ENCODE measurements around the gene GPR65.
A peak's percentile ranks its signal among the peaks of the same experiment; 100 is the strongest.
"Not testable (repeated sequence)": the region's sequence is repeated elsewhere in the genome, so short reads cannot be mapped to it uniquely, and the experiment has no call there.

GPR65 gene

DNA sequence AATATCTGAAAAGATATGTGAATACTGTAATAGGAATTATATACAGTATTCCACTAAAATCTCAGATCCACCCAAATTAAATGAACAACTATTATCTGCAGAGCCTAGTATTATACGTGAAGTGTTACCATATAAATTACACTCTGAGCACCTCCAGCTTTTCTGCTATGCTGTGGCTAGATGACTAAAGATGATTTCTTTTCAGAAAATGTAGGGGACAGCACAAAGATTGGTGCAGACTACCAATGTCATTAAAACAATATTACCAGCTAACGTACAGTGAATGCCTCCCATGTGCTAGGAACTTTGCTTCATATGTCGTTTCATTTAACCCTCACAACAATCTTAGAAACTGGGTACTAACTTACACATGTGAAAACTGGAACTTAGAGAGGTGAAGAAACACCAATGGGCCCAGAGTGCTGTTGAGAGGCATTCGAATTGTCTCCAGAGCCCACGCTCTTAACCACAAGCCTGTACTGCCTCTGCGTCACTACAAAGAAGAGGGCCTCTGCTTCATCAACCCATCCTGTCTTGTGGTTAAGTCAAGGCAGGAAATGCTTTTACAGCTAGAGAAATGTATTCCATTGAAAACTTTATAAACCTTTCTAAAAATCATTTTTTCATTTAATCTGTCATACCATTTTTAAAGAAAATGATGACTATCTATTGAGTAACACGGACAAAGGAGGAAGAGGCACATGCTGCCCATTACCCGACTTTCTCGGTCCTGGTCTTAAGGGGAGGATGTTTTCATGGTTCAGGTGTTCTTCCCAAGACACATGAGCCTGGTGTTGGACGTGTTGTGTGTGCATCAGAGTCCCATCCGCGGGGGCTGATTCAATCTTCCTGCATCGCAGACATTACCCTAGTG is 1.3 kb downstream of the GPR65 start:
- no peak for DNase-seq

DNA sequence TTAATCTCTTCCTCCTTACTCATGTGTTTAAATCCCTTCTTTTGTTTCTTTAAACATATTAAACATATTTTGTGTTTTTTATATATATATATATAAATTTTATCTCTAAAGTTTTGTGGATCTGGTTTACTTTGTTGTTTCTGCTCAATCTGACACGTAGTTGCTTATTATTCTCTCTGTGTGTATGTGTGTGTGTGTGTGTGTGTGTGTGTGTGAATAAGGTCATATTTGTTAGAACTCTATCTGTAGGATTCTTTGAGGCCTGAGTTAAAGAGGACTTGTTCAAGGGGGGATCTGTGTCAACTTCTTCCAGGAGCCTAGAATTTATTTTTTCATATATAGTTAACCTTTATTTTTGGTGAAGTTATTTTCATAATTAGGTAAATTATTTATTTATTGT is 2.7 kb downstream of the GPR65 start:
- no peak for DNase-seq

DNA sequence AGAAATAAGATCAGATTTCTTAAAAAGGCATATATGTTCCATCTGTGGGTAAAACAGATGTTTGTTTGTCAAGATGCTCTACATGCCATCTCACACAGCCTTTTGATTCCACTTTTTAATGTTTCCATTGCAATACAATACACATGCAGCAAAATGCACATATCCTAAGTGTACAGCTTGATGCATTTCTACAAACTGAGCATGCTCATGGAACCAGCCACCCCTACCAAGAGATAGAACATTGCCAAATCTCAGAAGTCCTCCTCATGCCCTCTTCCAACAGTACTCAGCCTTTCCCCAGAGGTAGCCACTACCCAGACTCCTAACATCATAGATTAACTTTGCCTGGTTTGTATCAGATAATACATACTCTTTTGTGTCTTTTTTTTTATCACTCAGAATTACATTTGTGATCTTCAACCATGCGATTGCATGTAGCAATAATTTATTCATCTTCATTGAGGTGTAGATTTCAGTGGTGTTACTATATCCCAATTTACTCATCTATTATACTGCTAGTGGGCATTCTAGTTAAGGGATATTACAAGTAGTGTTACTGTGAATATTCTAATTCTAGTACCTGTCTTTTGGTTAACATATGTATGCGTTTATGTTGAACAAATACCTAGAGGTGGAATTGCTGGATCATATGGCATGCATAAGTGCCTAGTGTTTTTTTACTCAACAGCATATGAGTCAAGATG is 3.3 kb downstream of the GPR65 start:
- DNase-seq = no peak

DNA sequence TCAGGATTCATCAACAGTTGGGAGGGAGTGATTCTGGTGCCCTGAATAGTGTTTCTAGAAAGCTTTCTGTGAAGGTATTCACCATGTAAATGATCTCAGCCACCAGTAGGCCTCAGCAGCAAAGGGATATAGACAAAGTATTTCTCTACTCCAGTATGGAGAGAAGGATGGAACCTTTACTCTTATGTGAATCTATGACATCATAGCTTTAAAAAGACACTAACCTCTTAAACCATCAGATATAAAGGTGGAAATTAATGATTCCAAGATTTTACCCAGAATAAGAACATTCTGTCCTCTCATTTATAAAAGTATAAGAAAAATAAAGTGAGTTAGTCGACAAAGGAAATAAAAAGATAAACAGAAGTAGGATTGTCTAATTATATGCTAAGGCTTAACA is 4.6 kb downstream of the GPR65 start:
- DNase-seq = no peak

DNA sequence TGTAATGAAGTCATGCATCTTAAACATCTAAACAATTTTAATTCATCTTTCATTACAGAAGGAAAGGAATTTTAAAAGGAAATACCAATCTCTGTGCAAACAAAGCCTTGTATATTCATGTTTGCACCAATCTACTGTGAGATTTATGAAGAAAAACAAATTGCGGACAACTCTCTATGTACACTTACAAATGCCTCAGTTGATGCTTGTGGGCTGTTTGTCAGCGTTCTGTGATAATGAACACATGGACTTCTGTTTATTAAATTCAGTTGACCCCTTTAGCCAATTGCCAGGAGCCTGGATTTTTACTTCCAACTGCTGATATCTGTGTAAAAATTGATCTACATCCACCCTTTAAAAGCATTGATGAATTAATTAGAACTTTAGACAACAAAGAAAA is 5.4 kb downstream of the GPR65 start:
- no peak for DNase-seq

DNA sequence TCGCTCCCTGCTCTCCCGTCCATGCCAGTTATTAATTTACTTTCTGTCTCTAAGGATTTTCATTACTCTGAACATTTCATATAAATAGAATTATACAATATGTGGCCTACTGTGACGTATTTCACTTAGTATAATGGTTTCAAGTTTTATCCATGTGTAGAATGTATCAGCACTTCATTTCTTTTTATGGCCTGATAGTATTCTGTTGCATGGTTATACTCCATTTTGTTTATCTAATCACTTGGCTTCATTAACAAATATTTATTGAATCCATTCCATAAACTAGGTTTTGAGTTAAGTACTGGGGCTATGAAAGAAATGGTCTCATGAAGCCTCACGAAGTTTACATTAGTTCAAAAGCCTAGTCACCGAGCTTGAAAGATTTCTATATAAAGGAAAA is 7.6 kb downstream of the GPR65 start:
- no peak for DNase-seq

DNA sequence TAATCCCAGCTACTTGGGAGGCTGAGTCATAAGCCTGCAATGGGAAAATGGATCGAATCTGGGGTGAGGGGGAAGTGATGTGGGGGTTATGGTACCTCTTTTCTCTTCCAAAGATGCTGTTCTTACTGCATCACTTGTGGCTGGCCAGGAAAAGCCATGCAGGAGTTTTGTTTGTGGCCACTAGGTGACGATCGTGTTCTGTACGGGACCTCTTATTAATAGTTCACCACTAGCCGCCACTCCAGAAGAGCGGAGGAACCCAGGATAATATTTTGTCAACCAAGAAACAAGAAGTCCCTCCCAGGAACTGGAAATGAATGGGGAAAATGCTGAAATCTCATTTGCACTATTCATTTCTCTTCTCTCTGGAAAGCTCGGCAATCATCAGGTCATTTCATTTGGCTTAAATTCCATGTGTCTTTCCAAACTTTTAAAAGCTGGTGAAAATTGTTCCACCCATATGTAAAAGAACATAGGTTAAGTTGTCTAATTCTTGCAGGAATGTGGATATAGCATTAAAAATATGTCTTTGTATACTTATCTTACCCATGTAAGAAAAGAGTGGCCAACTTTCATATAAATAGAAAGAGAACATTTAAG is 8.9 kb downstream of the GPR65 start:
- peak; percentile 41 to 88 for DNase-seq

DNA sequence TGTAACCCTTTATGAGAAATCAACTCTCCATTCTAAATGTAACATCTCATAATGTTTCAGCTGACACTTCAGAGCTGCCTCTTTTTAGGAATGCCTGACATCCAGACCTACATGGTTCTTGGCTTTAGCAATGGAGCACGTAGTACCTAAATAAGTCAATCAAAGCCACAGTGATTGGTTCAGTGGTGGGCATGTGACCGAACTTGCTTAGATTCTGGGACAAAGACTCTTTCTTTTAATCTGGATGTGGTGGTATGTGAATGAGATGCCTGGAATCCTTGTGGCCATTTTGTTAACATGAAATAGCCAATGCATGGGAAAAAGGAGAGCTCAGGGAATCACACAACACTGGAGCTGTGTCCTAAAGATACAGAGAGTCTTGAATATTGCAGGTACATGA is 11.8 kb downstream of the GPR65 start:
- DNase-seq = no peak

DNA sequence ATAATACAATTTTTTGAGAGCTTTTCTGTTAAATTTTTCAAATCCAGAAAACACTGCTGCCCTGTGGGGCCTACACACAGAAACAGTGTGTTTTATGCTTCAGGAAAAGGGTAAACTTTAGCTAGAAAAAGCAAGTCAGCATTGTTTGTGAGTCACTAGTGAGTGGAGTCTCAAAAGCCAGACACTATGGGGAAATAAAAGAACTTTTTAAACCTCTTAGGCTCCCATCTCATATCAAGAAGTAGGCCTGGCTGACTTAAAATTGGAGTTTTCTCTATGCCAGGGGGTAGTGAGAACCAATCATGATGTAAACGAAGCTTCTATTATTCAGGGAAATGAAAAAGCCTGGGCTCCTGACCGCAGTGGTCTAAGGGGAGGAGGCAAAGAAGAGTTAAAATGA is 12.6 kb downstream of the GPR65 start:
- DNase-seq = no peak

DNA sequence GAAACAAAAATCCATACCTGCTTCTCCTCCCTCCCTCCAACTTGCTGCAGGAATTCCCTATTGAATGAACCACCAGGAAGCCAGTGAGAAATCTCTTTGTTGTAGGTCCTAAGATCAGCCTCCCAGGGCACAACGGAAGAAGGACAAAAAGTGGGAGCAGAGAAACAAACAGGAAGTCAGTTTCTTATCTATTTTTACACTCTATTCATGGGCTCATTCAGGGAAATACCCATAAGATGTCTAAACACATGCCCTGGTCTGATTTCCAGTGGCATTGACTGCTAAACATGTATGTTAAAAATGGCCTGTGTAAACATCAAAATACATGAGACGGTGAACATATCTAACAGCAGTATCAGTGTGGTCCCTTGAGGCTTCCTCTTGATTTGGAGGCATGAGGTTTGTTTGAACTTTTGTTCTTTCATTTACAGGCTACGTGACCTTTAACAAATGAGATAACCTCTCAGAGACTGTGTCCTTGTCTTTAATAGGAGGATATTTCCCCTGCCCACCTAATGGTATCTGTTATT is 18.8 kb downstream of the GPR65 start:
- no peak for DNase-seq

DNA sequence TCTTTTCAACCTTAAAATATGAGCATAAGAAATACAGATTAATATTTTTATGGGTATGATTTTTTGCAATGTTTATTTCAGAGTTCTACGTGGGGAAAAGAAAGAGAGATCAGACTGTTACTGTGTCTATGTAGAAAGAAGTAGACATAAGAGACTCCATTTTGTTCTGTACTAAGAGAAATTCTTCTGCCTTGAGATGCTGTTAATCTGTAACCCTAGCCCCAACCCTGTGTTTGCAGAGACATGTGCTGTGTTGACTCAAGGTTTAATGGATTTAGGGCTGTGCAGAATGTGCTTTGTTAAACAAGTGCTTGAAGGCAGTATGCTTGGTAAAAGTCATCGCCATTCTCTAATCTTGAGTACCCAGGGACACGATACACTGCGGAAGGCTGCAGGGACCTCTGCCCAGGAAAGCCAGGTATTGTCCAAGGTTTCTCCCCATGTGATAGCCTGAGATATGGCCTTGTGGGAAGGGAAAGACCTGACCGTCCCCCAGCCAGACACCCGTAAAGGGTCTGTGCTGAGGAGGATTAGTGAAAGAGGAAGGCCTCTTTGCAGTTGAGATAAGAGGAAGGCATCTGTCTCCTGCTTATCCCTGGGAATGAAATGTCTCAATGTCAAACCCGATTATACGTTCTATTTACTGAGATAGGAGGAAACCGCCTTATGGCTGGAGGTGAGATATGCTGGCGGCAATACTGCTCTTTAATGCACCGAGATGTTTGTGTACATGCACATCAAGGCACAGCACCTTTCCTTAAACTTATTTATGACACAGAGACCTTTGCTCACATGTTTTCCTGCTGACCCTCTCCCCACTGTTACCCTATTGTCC is 19.5 kb downstream of the GPR65 start:
- DNase-seq = not testable (repeated sequence)

DNA sequence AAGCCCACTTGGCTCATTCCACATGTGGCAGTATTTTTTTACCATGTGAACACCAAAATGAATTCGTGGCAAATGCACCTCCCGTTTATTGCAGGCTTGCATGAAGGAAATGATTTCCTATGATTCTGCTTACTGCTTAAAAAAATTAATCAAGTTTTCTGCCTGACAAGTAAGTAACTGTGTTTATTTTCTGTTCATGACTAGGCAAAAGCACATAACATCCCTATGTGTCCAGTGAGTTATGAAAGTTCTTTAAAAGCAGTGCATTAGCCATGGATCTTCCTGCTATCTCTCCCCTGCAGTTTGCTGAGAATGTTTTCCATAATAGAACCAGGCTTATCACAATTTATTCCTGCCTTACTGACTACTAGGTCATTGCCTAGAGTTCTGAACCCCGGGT is 20.4 kb downstream of the GPR65 start:
- DNase-seq = no peak

DNA sequence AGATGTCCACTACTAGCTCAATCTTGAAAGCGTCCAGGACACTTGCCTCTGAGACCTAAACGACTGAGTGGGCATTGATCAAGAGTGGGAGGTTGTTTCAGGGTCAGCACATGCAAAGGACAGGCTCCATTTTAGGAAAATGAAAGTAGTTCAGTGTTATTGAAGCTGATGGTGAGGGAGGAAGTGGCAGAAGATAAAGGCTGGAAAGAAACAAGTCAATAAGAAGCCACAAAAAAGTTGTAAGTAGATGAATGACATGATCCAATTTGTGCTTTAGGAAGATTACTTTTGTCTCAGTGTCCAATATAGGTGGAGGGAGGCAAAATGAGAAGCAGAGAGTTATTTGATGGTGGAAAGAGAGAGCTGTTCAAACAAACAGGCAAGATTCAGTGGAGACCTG is 22.0 kb downstream of the GPR65 start:
- DNase-seq = no peak

DNA sequence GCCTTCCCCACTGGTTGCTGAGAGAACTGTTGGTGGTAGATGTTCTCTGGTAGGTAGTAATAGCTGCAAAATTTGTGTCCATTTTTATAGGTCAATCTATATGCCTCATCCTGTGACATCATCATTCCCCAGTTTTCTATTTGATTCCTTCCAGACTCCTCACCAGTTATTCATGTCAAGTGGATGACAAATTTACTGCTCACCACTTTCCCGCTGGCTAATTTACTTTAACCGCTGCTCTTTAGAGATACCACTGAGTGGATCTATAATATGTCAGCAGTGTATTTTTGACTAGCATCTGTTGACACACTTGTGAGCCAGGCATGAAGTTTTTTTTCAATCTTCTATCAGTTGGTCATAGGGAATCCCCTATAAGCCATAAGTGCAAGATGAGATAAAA is 24.6 kb downstream of the GPR65 start:
- DNase-seq = no peak

DNA sequence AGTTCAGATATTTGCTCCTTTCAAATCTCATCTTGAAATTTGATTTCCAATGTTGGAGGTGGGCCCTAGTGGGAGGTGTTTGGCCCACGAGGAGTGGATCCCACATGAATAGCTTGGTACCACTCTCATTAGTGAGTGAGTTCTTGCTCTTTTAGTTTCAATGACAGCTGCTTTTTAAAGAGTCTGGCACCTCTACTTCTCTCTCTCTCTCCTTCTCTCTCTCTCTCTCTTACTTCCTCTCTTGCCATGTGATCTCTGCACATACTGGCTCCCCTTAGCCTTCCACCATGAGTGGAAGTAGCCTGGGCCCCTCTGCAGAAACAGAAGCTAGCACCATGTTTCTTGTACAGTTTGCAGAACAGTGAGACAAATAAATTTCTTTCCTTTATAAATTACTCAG is 25.1 kb downstream of the GPR65 start:
- no peak for DNase-seq

DNA sequence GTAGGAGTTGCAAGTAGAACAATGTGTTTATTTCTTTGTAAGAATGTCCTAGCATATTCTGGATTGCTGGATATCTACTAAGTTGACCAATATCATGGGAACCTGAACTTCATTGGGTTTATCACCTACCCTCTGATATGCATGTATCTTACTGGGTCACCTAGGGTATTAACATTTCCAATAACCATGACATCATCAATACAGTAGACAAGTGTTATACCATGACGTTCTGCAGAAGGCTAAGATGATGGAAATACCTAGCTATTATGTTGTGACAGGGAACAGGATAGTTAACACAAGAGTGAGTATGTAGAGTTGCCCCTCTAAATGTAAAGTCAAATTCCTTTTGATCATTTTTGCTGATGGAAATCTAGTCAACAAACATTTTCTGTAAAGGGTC is 26.0 kb downstream of the GPR65 start:
- DNase-seq = no peak

DNA sequence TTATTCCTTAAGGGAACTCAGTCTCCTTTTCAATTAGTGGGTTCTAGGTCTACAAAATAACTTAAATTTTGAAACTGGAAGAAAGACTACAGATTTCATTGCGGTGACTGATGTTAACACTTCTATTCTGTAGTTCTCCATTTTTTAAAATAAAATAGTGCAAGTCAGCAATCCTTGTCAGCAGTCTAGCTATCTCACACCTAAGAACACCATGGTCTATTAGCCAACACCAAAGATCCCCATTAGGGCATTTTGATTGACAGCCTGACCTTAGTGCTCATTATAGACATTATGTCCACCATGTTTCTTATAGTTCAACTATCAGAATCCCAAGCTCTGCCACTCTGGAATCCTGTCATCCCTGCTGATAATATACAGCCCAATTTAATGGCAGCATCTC is 27.4 kb downstream of the GPR65 start:
- no peak for DNase-seq

DNA sequence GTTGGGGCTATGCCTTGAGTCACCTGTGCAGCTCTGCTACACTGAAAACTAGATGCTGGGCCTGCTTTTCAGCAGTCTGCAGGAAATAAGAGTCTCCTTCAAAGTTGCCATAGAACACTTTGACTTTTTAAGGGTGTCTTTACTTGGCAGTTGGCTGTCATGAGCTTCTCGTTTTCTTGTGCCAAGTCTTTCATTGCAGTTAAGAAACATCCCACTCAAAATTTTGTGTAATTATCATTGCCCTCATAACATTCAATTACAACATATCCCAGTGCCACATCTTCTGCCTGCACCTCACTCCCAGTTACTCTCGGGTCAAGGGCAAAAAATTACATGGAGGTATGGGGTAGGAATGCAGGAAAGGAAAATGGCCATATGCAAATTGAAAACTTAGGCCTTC is 29.1 kb downstream of the GPR65 start:
- no peak for DNase-seq

DNA sequence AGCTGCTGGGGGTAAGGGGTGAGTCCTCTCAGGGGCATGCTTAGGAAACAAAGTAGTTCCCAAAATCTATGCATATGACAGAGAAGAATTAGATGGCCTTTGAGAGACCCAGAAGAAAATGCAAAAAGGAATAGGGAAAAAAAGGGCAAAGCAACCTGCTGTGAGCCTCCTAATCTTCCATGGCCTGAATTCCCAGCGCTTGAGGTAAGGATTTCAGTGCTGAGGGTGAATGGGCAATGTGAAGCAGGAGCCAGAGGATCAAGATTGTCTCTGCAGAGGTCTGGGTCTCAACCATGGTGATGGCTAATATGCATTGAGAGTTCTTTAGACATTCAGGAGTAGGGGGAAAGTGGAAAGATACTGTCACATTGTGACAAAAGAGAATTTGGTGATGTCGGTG is 31.5 kb downstream of the GPR65 start:
- DNase-seq = no peak

DNA sequence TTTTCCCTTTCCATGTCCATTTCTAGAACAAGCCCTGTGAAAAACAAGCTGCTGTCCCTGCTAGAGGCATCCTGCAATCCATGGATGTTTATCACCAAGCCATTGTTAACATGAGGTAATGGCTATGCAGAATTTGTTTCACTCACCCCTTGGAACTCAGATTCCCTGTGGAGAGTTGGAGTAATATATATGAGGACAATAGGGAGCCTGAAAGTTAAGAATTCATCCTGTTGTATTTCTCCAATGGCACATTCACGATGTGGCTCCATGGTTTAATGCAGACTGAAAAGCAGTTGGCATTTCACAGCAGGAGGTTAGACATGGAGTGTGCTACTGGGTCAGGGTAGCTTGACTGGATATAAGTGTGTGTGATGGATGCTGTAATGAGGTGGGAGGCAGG is 32.4 kb downstream of the GPR65 start:
- DNase-seq = no peak

DNA sequence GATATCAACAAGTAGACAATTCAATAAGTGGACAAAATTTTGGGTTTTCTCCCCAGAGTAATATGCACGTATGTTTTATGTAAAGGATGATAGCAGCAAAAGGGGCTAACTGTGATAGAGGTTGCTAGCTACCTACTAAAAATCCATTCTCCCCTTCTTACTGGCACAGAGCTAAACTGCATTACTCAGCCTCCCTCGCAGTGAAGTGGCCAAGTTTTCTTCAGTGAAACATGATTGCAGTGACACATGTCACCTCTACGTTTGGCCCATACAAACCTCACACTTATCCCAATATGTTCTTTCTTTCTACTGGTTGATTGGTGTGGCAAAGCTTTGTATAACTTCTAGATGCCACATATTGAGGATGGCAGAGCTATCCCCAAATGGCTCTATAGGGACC is 34.3 kb downstream of the GPR65 start:
- DNase-seq = no peak

DNA sequence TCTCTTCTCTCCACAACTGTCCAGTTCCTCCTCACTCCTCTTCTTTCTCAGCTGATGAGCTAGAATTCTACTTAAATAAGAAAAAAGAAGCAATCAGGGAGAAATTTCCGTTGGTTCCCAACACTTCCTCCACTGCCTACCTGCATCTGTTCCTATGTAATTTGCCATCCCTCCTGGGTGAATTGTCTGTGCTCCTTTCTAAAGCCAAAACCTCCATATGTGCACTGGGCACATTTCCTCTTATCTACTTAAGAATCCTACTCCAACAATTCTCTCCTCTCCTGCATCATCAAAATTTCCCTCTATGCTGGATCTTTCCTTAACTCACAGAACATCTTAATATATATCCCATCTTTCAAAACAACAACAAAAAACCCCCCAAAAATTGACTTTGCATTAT is 35.2 kb downstream of the GPR65 start:
- DNase-seq = no peak
